ENCODE measurements around the gene HTR3B. TPM values are rescaled to one million over a fixed set of nuclear protein-coding genes. Genes with fewer than 3 reads are reported as not detected.

Gene HTR3B
- total and polyA plus RNA-seq, 2 of the 4 experiments (the other 2 are of a cell fraction): not detected

- ChIA-PET POLR2A (ENCODE audit: unreplicated experiment) (no interaction called here), CTCF (no interaction called here)
- Histone ChIP-seq H3K4me1 (ENCODE audit: control insufficient read depth, insufficient read depth, low read length) (no peaks in the 10 kb centered on the region), H3K27ac (ENCODE audit: insufficient read depth, low read length) (no peak overlapping the region), H3K36me3 (ENCODE audit: control insufficient read depth, insufficient read depth, low read length) (no peaks in the 10 kb centered on the region; the same call in 1 of the 2 replicates), H3K18ac (ENCODE audit: low read depth, low read length) (no peak overlapping the region), H4K8ac (ENCODE audit: low read depth in 2 of 2, low read length in 2 of 2) (no peak overlapping the region), H3K9me3 (ENCODE audit: control insufficient read depth, insufficient read depth, low read length) (no peaks in the 10 kb centered on the region), H3K27me3 (ENCODE audit: control insufficient read depth, insufficient read depth, low read length) (no peaks in the 10 kb centered on the region), H3K14ac (replicated peaks; ENCODE audit: low read depth, low read length) (no peak overlapping the region), H4K5ac (ENCODE audit: low read depth, low read length) (no peak overlapping the region), H3K79me1 (ENCODE audit: low read depth in 1 of 2, low read length in 2 of 2) (peaks cover 3 to 9% of the 10 kb centered on the region in 2 experiments; a peak in 3 of 4 replicates), H2AK9ac (replicated peaks; ENCODE audit: low read depth, low read length, poor library complexity) (no peak overlapping the region), H2AFZ (replicated peaks; ENCODE audit: low read length, poor library complexity) (no peak overlapping the region), H2AK5ac (ENCODE audit: low read depth, low read length) (no peak overlapping the region), H3K23ac (ENCODE audit: low read depth, low read length) (no peak overlapping the region), H3K56ac (ENCODE audit: extremely low read depth, insufficient read depth, low read length) (no peak overlapping the region), H3K4me3 (ENCODE audit: insufficient read depth, low read depth, low read length) (no peak overlapping the region), H3K9me1 (ENCODE audit: insufficient read depth, low read length) (no peaks in the 10 kb centered on the region), H3K4ac (ENCODE audit: low read depth, low read length) (no peak overlapping the region), H2BK120ac (ENCODE audit: low read depth, low read length) (no peak overlapping the region), H4K91ac (ENCODE audit: insufficient read depth, low read depth, low read length) (no peak overlapping the region), H3K4me2 (ENCODE audit: low read depth, low read length) (no peak overlapping the region), H2BK20ac (ENCODE audit: low read depth, low read length) (no peak overlapping the region), H2BK5ac (ENCODE audit: low read depth, low read length, poor library complexity, severe bottlenecking) (no peak overlapping the region), H2BK15ac (ENCODE audit: low read depth, low read length) (no peak overlapping the region), H3K9ac (ENCODE audit: low read depth, low read length) (no peak overlapping the region), H4K20me1 (ENCODE audit: insufficient read depth, low read length) (no peaks in the 10 kb centered on the region)
- dilution Hi-C loops (cut with HindIII; ENCODE audit: low sequenced_read_pairs, unreplicated experiment): no loop called here
- no CpG with 5 or more reads among the region's 5 CpGs for WGBS, 2 experiments (ENCODE audit: extremely low coverage in 2 of 2, insufficient read length in 1 of 2)
- DNase-seq (no peak), ATAC-seq (ENCODE audit: low read depth) (no peak)
- in situ Hi-C loops (cut with MboI; ENCODE audit: low sequenced_read_pairs): no loop called here
- TF ChIP-seq NFE2L2 (IDR thresholded peaks at IDR 0.05; ENCODE audit: low read depth, low read length) (no peak), USF2 (IDR thresholded peaks at IDR 0.05; ENCODE audit: low read depth, low read length) (no peak), SMC3 (IDR thresholded peaks at IDR 0.05; ENCODE audit: low read depth, low read length) (no peak), MXI1 (IDR thresholded peaks at IDR 0.05; ENCODE audit: borderline replicate concordance, low read depth, low read length) (no peak), RAD21 (IDR thresholded peaks at IDR 0.05; ENCODE audit: low read length) (no peak), ELK1 (IDR thresholded peaks at IDR 0.05; ENCODE audit: borderline replicate concordance, low read depth, low read length) (no peak), MAZ (IDR thresholded peaks at IDR 0.05; ENCODE audit: borderline replicate concordance, low read depth, low read length) (no peak), CTCF (conservative IDR thresholded peaks at IDR 0.05; ENCODE audit: low read depth, low read length) (no peak), MAFK (IDR thresholded peaks at IDR 0.05; ENCODE audit: low read depth, low read length) (no peak), POLR2A (IDR thresholded peaks at IDR 0.05; ENCODE audit: low read depth, low read length) (no peak), CHD1 (IDR thresholded peaks at IDR 0.05; ENCODE audit: low read depth, low read length) (no peak), RFX5 (IDR thresholded peaks at IDR 0.05; ENCODE audit: low read depth, low read length) (no peak), RCOR1 (IDR thresholded peaks at IDR 0.05; ENCODE audit: insufficient replicate concordance, low read length) (no peak), BHLHE40 (IDR thresholded peaks at IDR 0.05; ENCODE audit: low read depth, low read length) (no peak), CEBPB (IDR thresholded peaks at IDR 0.05; ENCODE audit: low read depth, low read length) (no peak), FOS (IDR thresholded peaks at IDR 0.05; ENCODE audit: low read depth, low read length) (no peak)
- intact Hi-C loops (cut with micrococcal nuclease): no loop called here
- no TSS peak for BruUV-seq (replicated peaks)
Observed at GRCh38 chr11:113856966-113857759, 47.4 kb upstream of the HTR3B start.
